Measurements from ENCODE around the gene ST3GAL6. TPM values are rescaled to one million over a fixed set of nuclear protein-coding genes. Genes with fewer than 3 reads are reported as not detected.

Gene ST3GAL6
- total and polyA plus RNA-seq, 4 donors, result 17.3 to 79.7 (median 29.4) TPM

DNA sequence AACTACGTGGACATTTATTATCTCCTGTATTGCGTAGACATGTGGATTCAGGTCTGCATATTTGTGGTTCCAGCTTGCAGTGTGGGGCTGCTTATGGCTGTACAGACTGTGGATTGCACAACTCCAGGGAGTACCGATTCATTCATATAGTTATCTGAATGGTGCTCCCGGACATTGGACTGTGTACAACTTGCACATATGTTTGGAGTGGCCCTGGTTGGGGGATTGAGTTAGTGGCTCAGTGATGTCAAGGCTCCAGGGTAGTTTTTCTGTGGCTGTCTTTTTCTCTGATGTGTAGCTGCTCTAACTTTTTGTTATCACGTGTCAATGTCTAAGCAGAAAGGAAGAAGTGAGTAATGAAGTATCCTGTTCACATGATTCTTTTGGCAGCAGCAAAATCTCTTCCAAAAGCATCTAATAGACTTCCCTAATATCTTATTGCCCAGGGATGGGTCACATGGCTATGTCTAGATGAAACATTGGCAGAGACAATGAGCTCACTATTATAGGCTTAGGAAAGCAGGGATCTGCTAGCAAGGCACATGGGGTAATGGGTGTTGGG, 15.8 kb downstream of the ST3GAL6 start:
- peak overlapping the region; percentile 64 to 72 for H3K27ac ChIP-seq (ENCODE audit: low read depth in 1 of 2, low read length in 2 of 2)
- TF ChIP-seq HNF4A (conservative IDR thresholded peaks at IDR 0.05), result peak in 1 of 2 donors; percentile 34
- TF ChIP-seq HNF4G (IDR thresholded peaks at IDR 0.05), result peak; percentile 19
- TF ChIP-seq, protein P1, sequence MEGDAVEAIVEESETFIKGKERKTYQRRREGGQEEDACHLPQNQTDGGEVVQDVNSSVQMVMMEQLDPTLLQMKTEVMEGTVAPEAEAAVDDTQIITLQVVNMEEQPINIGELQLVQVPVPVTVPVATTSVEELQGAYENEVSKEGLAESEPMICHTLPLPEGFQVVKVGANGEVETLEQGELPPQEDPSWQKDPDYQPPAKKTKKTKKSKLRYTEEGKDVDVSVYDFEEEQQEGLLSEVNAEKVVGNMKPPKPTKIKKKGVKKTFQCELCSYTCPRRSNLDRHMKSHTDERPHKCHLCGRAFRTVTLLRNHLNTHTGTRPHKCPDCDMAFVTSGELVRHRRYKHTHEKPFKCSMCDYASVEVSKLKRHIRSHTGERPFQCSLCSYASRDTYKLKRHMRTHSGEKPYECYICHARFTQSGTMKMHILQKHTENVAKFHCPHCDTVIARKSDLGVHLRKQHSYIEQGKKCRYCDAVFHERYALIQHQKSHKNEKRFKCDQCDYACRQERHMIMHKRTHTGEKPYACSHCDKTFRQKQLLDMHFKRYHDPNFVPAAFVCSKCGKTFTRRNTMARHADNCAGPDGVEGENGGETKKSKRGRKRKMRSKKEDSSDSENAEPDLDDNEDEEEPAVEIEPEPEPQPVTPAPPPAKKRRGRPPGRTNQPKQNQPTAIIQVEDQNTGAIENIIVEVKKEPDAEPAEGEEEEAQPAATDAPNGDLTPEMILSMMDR (IDR thresholded peaks at IDR 0.05; ENCODE audit: low read depth, low read length, missing input control), result no peak
- peak in 1 of 2 donors; percentile 51 for TF ChIP-seq JUND (IDR thresholded peaks at IDR 0.05)
- DNase-seq (ENCODE audit: low spot score), result no peak
- peaks cover 0 to 29% (median 4%) of the 10 kb centered on the region in 4 donors for H3K36me3 ChIP-seq (ENCODE audit: control insufficient read depth in 4 of 4, insufficient read depth in 3 of 4, low read depth in 1 of 4, low read length in 3 of 4)
- H3K9me3 ChIP-seq (ENCODE audit: control insufficient read depth in 4 of 4, low read length in 3 of 4), result no peaks in the 10 kb centered on the region
- peak overlapping the region in 1 of 2 donors; percentile 16 for H3K9ac ChIP-seq (ENCODE audit: low read depth in 1 of 2, low read length in 2 of 2)
- H3K27me3 ChIP-seq (ENCODE audit: control insufficient read depth in 4 of 4, insufficient read depth in 4 of 4, low read length in 3 of 4), result no peaks in the 10 kb centered on the region
- 47% methylated on average over 5 of the region's 5 CpGs for WGBS
- peaks cover 20 to 50% (median 39%) of the 10 kb centered on the region in 4 donors for H3K4me1 ChIP-seq (ENCODE audit: control insufficient read depth in 4 of 4, insufficient read depth in 4 of 4, low read length in 3 of 4)
- H3K4me3 ChIP-seq (ENCODE audit: low read depth in 1 of 3, low read length in 3 of 3), result no peak overlapping the region

DNA sequence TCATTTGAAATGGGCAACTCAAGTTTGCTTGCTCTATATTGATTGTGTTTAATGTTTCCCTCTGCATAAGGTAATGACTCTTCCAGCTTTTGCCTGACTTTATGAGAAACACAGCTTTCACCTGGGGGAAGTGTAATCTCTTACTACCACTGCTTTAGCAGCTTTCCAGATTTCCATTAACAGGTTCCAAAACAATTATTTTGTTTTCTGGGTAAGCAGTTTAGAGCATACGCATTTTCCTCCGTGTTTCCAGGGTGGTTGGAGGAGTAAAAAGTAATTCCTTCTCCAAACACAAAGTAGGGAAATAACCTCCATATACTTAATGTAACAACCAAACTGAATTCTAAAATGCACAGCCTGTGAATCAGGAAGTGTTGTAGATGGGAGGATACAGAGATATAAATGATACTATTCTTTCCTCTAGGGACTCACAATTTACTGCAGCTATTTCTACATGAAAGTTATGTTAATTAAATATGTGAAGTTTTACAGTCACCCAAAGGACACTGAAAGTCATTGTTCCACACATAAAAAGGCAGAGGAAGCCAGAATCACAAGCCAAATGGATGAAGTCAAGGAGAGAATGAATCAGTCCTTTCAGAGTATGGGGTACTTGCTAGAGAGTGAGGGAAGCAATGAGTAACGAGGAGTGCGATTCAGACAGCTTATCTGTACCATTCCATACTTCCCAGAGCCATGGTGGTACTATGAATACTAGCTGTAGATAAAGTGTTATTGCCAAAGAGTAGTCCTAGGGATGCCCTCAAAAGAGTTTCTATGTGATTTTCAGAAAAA, 16.6 kb downstream of the ST3GAL6 start:
- Histone ChIP-seq H3K9me3 (ENCODE audit: control insufficient read depth in 4 of 4, low read length in 3 of 4) (no peaks in the 10 kb centered on the region), H3K27ac (ENCODE audit: low read depth in 1 of 2, low read length in 2 of 2) (peak overlapping the region in 1 of 2 donors; percentile 6), H3K4me3 (ENCODE audit: low read depth in 1 of 3, low read length in 3 of 3) (no peak overlapping the region), H3K9ac (ENCODE audit: low read depth in 1 of 2, low read length in 2 of 2) (no peak overlapping the region), H3K27me3 (ENCODE audit: control insufficient read depth in 4 of 4, insufficient read depth in 4 of 4, low read length in 3 of 4) (no peaks in the 10 kb centered on the region), H3K4me1 (ENCODE audit: control insufficient read depth in 4 of 4, insufficient read depth in 4 of 4, low read length in 3 of 4) (peaks cover 20 to 58% (median 46%) of the 10 kb centered on the region in 4 donors), H3K36me3 (ENCODE audit: control insufficient read depth in 4 of 4, insufficient read depth in 3 of 4, low read depth in 1 of 4, low read length in 3 of 4) (peaks cover 0 to 25% (median 3%) of the 10 kb centered on the region in 4 donors)
- TF ChIP-seq FOXA2 (IDR thresholded peaks at IDR 0.05), result no peak
- no peak for TF ChIP-seq TAF1 (conservative IDR thresholded peaks at IDR 0.05)
- TF ChIP-seq HNF4G (IDR thresholded peaks at IDR 0.05), result no peak
- WGBS, result 74% methylated on average over 4 of the region's 4 CpGs
- no peak for DNase-seq (ENCODE audit: low spot score)

DNA sequence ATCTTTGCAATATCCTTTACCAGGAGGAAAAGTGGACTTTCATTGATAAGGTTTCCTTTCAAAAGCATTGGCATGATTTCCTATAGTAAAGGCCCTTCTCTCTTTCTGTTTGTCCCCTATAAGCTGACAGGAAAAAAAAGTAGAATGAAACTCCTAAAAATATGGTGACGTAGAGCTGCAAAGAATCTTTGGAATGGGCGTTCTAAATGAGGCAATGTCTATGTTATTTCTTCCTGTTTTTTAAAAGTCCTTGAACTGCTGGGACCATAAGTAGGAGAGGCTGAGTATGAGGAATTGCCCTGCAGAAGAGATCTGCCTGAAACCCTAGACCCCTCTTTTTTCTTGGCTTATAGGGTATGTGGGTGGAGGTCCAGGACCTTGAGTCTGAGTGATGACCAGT, 17.2 kb downstream of the ST3GAL6 start:
- Histone ChIP-seq H3K4me1 (ENCODE audit: control insufficient read depth in 4 of 4, insufficient read depth in 4 of 4, low read length in 3 of 4) (peaks cover 22 to 62% (median 52%) of the 10 kb centered on the region in 4 donors), H3K9me3 (ENCODE audit: control insufficient read depth in 4 of 4, low read length in 3 of 4) (no peaks in the 10 kb centered on the region)
- no peak for DNase-seq (ENCODE audit: low spot score)

More for the DNA sequence above, 17.2 kb downstream of the ST3GAL6 start:
- Histone ChIP-seq H3K27me3 (ENCODE audit: control insufficient read depth in 4 of 4, insufficient read depth in 4 of 4, low read length in 3 of 4) (no peaks in the 10 kb centered on the region), H3K4me3 (ENCODE audit: low read depth in 1 of 3, low read length in 3 of 3) (no peak overlapping the region), H3K36me3 (ENCODE audit: control insufficient read depth in 4 of 4, insufficient read depth in 3 of 4, low read depth in 1 of 4, low read length in 3 of 4) (peaks cover 0 to 24% (median 2%) of the 10 kb centered on the region in 4 donors), H3K9ac (ENCODE audit: low read depth in 1 of 2, low read length in 2 of 2) (no peak overlapping the region), H3K27ac (ENCODE audit: low read depth in 1 of 2, low read length in 2 of 2) (no peak overlapping the region)
- TF ChIP-seq EGR1 (IDR thresholded peaks at IDR 0.05; ENCODE audit: low read depth in 2 of 2) (no peak), FOXA2 (IDR thresholded peaks at IDR 0.05) (no peak), HNF4A (conservative IDR thresholded peaks at IDR 0.05) (no peak), FOXA1 (IDR thresholded peaks at IDR 0.05) (no peak), RAD21 (IDR thresholded peaks at IDR 0.05) (no peak), JUND (IDR thresholded peaks at IDR 0.05) (no peak), SP1 (IDR thresholded peaks at IDR 0.05) (no peak)
- TF ChIP-seq, protein P2, sequence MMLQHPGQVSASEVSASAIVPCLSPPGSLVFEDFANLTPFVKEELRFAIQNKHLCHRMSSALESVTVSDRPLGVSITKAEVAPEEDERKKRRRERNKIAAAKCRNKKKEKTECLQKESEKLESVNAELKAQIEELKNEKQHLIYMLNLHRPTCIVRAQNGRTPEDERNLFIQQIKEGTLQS (IDR thresholded peaks at IDR 0.05), result no peak
- TF ChIP-seq, protein P3, sequence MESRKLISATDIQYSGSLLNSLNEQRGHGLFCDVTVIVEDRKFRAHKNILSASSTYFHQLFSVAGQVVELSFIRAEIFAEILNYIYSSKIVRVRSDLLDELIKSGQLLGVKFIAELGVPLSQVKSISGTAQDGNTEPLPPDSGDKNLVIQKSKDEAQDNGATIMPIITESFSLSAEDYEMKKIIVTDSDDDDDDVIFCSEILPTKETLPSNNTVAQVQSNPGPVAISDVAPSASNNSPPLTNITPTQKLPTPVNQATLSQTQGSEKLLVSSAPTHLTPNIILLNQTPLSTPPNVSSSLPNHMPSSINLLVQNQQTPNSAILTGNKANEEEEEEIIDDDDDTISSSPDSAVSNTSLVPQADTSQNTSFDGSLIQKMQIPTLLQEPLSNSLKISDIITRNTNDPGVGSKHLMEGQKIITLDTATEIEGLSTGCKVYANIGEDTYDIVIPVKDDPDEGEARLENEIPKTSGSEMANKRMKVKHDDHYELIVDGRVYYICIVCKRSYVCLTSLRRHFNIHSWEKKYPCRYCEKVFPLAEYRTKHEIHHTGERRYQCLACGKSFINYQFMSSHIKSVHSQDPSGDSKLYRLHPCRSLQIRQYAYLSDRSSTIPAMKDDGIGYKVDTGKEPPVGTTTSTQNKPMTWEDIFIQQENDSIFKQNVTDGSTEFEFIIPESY (IDR thresholded peaks at IDR 0.05), result no peak
- TF ChIP-seq, protein P4, sequence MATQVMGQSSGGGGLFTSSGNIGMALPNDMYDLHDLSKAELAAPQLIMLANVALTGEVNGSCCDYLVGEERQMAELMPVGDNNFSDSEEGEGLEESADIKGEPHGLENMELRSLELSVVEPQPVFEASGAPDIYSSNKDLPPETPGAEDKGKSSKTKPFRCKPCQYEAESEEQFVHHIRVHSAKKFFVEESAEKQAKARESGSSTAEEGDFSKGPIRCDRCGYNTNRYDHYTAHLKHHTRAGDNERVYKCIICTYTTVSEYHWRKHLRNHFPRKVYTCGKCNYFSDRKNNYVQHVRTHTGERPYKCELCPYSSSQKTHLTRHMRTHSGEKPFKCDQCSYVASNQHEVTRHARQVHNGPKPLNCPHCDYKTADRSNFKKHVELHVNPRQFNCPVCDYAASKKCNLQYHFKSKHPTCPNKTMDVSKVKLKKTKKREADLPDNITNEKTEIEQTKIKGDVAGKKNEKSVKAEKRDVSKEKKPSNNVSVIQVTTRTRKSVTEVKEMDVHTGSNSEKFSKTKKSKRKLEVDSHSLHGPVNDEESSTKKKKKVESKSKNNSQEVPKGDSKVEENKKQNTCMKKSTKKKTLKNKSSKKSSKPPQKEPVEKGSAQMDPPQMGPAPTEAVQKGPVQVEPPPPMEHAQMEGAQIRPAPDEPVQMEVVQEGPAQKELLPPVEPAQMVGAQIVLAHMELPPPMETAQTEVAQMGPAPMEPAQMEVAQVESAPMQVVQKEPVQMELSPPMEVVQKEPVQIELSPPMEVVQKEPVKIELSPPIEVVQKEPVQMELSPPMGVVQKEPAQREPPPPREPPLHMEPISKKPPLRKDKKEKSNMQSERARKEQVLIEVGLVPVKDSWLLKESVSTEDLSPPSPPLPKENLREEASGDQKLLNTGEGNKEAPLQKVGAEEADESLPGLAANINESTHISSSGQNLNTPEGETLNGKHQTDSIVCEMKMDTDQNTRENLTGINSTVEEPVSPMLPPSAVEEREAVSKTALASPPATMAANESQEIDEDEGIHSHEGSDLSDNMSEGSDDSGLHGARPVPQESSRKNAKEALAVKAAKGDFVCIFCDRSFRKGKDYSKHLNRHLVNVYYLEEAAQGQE (IDR thresholded peaks at IDR 0.05), result no peak
- TF ChIP-seq, protein P1 (IDR thresholded peaks at IDR 0.05; ENCODE audit: low read depth, low read length, missing input control), result no peak
- 93% methylated on average over 2 of the region's 2 CpGs for WGBS

Data from liver (tissue), 9 donors.